Measurements from ENCODE around the gene CELA1.

- TF ChIP-seq POLR2AphosphoS5 (IDR thresholded peaks at IDR 0.05) (no peak), CTCF (IDR thresholded peaks at IDR 0.05; ENCODE audit: poor library complexity, severe bottlenecking) (no peak), EZH2 (IDR thresholded peaks at IDR 0.05; ENCODE audit: borderline replicate concordance, insufficient read depth, low read length, poor library complexity, severe bottlenecking) (no peak), REST (IDR thresholded peaks at IDR 0.05; ENCODE audit: borderline replicate concordance) (no peak), EP300 (conservative IDR thresholded peaks at IDR 0.05; ENCODE audit: poor library complexity, severe bottlenecking) (no peak), RAD21 (conservative IDR thresholded peaks at IDR 0.05) (no peak), MXI1 (conservative IDR thresholded peaks at IDR 0.05; ENCODE audit: poor library complexity, severe bottlenecking) (no peak)
Observed at GRCh38 chr12:51378749-51379148, 32.3 kb upstream of the CELA1 start.
